ENCODE data around the gene IFFO2. TPM values are rescaled to one million over a fixed set of nuclear protein-coding genes. Genes with fewer than 3 reads are reported as not detected.

The IFFO2 gene
- total and polyA plus RNA-seq, 2 experiments from 2014 or later, result 0.71 to 7.5 TPM

GRCh38 chr1:19000065-19000464 lies 43.6 kb upstream of the IFFO2 start:
- TF ChIP-seq NANOG (IDR thresholded peaks at IDR 0.05; ENCODE audit: borderline replicate concordance) (no peak), ETS1 (IDR thresholded peaks at IDR 0.05) (no peak), CTCF (conservative IDR thresholded peaks at IDR 0.05; ENCODE audit: low read depth in 2 of 2) (no peak), ZNF114 (CRISPR knock-in tag; IDR thresholded peaks at IDR 0.05) (no peak), POLR2AphosphoS5 (IDR thresholded peaks at IDR 0.05; ENCODE audit: low read depth) (no peak), ZNF462 (CRISPR knock-in tag; IDR thresholded peaks at IDR 0.05) (no peak), ZNF331 (CRISPR knock-in tag; IDR thresholded peaks at IDR 0.05; ENCODE audit: low read depth) (no peak)
- Histone ChIP-seq H3K27ac (ENCODE audit: low read depth) (no peak overlapping the region), H3K9me2 (ENCODE audit: insufficient read depth) (no peaks in the 10 kb centered on the region), H4K20me1 (replicated peaks; ENCODE audit: insufficient read depth) (no peaks in the 10 kb centered on the region), H3K36me3 (ENCODE audit: insufficient read depth) (no peaks in the 10 kb centered on the region), H3K27me3 (ENCODE audit: insufficient read depth) (no peaks in the 10 kb centered on the region), H3K4me1 (ENCODE audit: insufficient read depth) (no peaks in the 10 kb centered on the region), H2AFZ (no peak overlapping the region), H3K4me3 (no peak overlapping the region), H3K79me2 (replicated peaks; ENCODE audit: insufficient read depth) (no peaks in the 10 kb centered on the region), H3K4me2 (no peak overlapping the region), H3F3A (replicated peaks; ENCODE audit: low read depth) (no peaks in the 10 kb centered on the region)
- ATAC-seq (no peak; the same call in 2 of the 3 replicates), DNase-seq (ENCODE audit: low spot score) (peak; percentile 28)
- no peak overlapping the region for H3K27ac Mint-ChIP-seq
- H3K4me3 Mint-ChIP-seq, result no peak overlapping the region
- H3K9me3 Mint-ChIP-seq, result peaks cover 28% of the 10 kb centered on the region
- H3K36me3 Mint-ChIP-seq (ENCODE audit: low read depth), result peaks cover 13% of the 10 kb centered on the region; the same call in 2 of the 3 replicates
- no peaks in the 10 kb centered on the region for H3K4me1 Mint-ChIP-seq
- H3K27me3 Mint-ChIP-seq (ENCODE audit: insufficient read depth, low read depth, poor library complexity), result peaks cover 7% of the 10 kb centered on the region
